RWPE2 (cell line): ENCODE results near the gene KLK15.
A peak's percentile ranks its signal among the peaks of the same experiment; 100 is the strongest.

ENCODE experiments used
- ATAC-seq: fragments of 200-7000 bp; cut with Tn5 transposase; 3 replicates; pipeline ENCODE4 v1.9.1; 2021; ENCODE audit warnings: low read depth
- DNase-seq: peaks from one replicate; pipeline ENCODE4 v3.0.0-alpha.2; 2020; ENCODE audit warnings: low spot score
- H3K27ac ChIP-seq: fragments of 450-650 bp; 2 replicates; pipeline ENCODE4 v1.5.1; 2017; ENCODE audit warnings: mild to moderate bottlenecking; ENCODE audit not compliant: poor library complexity, severe bottlenecking
- H3K27me3 ChIP-seq: fragments of 250-450 bp; sonication (Bioruptor Pico); 2 replicates; pipeline ENCODE4 v1.5.1; 2021; ENCODE audit warnings: mild to moderate bottlenecking, moderate library complexity; ENCODE audit not compliant: insufficient read depth, poor library complexity, severe bottlenecking
- H3K36me3 ChIP-seq: fragments of 250-450 bp; sonication (Bioruptor Pico); 2 replicates; pipeline ENCODE4 v1.5.1; 2020; ENCODE audit warnings: low read depth, mild to moderate bottlenecking, moderate library complexity
- H3K4me1 ChIP-seq: fragments of 250-450 bp; sonication (Bioruptor Pico); 2 replicates; pipeline ENCODE4 v1.5.1; 2021; ENCODE audit warnings: mild to moderate bottlenecking, moderate library complexity; ENCODE audit not compliant: insufficient read depth, poor library complexity, severe bottlenecking
- H3K4me3 ChIP-seq: fragments of 250-450 bp; sonication (Bioruptor Pico); 2 replicates; pipeline ENCODE4 v1.5.1; 2021; ENCODE audit warnings: mild to moderate bottlenecking, moderate library complexity; ENCODE audit not compliant: severe bottlenecking
- H3K9me3 ChIP-seq: fragments of 250-450 bp; sonication (Bioruptor Pico); 2 replicates; pipeline ENCODE4 v1.5.1; 2021; ENCODE audit warnings: mild to moderate bottlenecking, moderate library complexity; ENCODE audit not compliant: severe bottlenecking
- TF ChIP-seq, protein P1 (sequence below): fragments of 450-650 bp; IDR thresholded peaks from one replicate; pipeline ENCODE4 v1.5.1; 2017; ENCODE audit warnings: mild to moderate bottlenecking, moderate library complexity; ENCODE audit not compliant: poor library complexity, severe bottlenecking

The KLK15 gene

DNA sequence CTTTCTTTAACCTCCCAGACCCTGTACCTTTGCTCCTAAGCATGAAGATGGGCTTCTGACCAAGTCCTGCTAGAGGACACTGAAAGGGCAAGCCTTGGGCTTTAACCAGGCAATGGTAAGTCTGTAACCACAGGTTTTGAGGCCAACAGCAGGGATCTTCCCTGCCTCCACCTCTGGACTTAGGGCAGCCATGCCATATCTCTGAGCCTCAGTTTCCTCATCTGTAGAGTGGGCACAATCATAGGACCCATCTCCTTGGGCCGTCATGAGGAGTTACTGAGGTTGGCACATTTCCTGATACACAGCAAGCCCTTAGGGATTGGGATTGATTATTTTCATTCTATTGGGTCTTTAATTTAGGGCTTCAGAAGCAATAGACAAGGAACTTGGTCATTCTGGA lies 24.5 kb downstream of the KLK15 start:
- H3K27me3 ChIP-seq = no peaks in the 10 kb centered on the region
- TF ChIP-seq, protein P1, sequence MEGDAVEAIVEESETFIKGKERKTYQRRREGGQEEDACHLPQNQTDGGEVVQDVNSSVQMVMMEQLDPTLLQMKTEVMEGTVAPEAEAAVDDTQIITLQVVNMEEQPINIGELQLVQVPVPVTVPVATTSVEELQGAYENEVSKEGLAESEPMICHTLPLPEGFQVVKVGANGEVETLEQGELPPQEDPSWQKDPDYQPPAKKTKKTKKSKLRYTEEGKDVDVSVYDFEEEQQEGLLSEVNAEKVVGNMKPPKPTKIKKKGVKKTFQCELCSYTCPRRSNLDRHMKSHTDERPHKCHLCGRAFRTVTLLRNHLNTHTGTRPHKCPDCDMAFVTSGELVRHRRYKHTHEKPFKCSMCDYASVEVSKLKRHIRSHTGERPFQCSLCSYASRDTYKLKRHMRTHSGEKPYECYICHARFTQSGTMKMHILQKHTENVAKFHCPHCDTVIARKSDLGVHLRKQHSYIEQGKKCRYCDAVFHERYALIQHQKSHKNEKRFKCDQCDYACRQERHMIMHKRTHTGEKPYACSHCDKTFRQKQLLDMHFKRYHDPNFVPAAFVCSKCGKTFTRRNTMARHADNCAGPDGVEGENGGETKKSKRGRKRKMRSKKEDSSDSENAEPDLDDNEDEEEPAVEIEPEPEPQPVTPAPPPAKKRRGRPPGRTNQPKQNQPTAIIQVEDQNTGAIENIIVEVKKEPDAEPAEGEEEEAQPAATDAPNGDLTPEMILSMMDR = no peak
- no peak for DNase-seq

DNA sequence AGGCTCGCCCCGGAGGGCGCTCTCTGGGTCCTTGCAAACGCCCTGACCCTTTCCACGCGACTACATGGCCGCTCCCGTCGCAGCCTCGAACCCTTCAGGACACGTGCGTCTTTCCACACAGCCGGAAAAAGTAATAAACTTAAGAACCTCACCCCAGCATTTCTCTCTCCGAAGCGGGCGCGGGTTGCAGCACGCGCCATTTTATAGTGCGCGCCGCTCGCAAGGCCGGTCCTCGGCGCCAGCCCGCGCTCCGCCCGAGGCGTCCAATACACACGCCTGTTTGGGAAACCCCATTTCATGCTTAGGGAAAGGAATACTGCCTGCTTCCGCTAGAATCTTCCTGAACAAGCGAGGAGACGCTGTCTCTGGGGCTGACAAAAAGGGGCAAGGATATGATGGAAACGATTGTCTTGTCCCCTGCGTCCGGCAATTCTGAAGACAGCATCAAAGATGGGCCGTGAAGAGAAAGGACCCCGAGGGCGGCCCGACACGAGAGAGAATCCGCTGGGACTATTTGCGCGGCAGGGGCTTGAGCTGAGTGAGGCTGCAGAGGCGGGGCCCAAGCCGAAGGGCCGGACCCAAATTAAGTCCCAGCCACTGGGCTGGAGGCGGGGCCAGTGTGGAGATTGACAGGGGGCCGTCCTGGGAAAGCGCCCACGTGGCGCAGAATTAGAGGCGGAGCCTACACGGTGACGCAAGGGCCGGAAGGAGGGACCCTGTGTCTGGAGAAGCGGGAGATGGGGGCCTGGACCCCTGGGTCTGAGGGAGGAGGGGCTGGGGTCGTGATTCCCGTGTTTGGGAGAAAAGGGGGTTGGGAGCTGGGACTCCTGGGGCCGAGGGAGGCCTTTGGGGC lies 28.7 kb downstream of the KLK15 start:
- H3K4me1 ChIP-seq = peaks cover 8% of the 10 kb centered on the region
- H3K27me3 ChIP-seq = no peaks in the 10 kb centered on the region
- ATAC-seq (peak; percentile 92), DNase-seq (peak; percentile 98)
- peak overlapping the region; percentile 81 for H3K27ac ChIP-seq
- H3K9me3 ChIP-seq = no peaks in the 10 kb centered on the region
- peaks cover 39% of the 10 kb centered on the region for H3K36me3 ChIP-seq
- TF ChIP-seq, protein P1 = no peak
- H3K4me3 ChIP-seq = peak overlapping the region; percentile 97

More for the DNA sequence above, 24.5 kb downstream of the KLK15 start:
- no peak for ATAC-seq
- no peak overlapping the region for H3K4me3 ChIP-seq
- H3K4me1 ChIP-seq = no peaks in the 10 kb centered on the region
- H3K36me3 ChIP-seq = no peaks in the 10 kb centered on the region
- H3K27ac ChIP-seq = no peak overlapping the region
- H3K9me3 ChIP-seq = no peaks in the 10 kb centered on the region

DNA sequence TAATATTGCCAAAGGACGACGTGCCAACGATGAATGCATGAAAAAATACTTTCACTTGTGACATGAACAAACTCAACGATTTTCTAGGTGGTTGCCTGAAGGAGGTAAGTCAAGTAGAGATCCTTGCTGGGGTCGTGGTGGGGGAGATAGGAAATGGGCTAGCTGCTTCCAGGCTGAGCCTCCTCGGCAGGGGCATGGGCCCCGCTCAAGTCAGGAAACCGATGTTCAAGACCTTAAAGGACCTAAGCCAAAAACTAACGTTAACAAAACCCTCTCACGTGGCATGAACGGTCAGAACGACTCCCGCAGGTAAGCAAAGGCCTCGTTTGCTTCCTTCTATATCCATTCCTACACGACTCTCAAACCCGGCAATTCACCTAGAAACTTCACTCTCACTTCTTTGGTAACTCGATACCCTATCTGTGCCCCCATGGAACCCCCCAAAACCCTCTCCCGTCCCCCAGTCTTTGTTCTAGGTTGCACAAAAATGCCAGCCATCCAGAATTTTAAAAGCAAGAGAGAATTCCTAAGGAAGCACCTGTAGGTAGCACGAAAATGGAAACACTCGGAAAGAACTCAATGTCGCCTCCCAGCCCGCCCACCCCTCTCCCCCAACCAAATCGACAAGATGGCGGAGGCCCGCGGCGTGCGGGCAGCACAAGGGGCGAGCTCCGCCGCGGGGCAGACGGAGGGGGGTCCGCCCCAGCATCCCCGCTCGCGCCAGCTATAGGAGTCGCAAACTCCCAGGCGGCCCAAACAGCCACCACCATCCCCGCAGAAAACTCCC lies 29.5 kb downstream of the KLK15 start:
- Histone ChIP-seq H3K27me3 (no peaks in the 10 kb centered on the region), H3K27ac (peak overlapping the region; percentile 81), H3K9me3 (no peaks in the 10 kb centered on the region), H3K4me1 (peaks cover 8% of the 10 kb centered on the region), H3K36me3 (peaks cover 48% of the 10 kb centered on the region), H3K4me3 (peak overlapping the region; percentile 97)
- TF ChIP-seq, protein P1 = no peak
- DNase-seq = no peak
- peak; percentile 10; the same call in 1 of the 3 replicates for ATAC-seq

DNA sequence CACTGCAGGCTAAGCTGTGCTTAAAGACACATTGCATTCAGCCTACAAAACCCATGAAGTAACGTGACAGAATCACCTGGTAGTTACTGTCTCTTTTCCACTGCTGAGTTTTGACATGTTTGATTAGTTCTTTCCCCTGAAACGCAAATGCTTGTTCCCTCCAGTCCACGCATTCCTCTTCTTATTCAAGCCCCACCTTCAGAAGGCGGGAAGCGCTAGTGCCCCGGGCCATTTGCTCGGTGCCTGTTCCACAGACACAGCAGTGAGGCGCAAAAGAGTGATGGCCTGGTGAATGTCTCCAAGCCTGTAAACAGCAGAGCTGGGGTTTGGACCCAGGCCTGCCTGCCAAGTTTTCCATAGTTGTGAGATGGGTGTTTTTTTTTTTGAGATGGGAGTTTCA lies 32.3 kb downstream of the KLK15 start:
- H3K4me3 ChIP-seq = no peak overlapping the region

More for the DNA sequence above, 32.3 kb downstream of the KLK15 start:
- Histone ChIP-seq H3K36me3 (peaks cover 69% of the 10 kb centered on the region), H3K9me3 (no peaks in the 10 kb centered on the region), H3K27ac (peak overlapping the region; percentile 3), H3K4me1 (peaks cover 8% of the 10 kb centered on the region), H3K27me3 (no peaks in the 10 kb centered on the region)
- TF ChIP-seq, protein P1 = no peak
- DNase-seq = no peak
- ATAC-seq = no peak
